Measurements from ENCODE around the gene FDXR.

FDXR gene

GRCh38 chr17:74892974-74893911, 20.4 kb upstream of the FDXR start, which contains the start of gene FADS6:
FADS6 (minus strand) TSS chr17:74893633; CDS start chr17:74893595, 38 bp downstream.
- Histone ChIP-seq H3K4me3 (IDR thresholded peaks at IDR 0.05; ENCODE audit: insufficient read depth, low read depth, low read length) (no peak within 1 kb of the TSS), H2AFZ (ENCODE audit: low read depth) (no peak within 1 kb of the TSS)

GRCh38 chr17:74892013-74892841, 19.4 kb upstream of the FDXR start:
- H3K4me3 ChIP-seq (IDR thresholded peaks at IDR 0.05; ENCODE audit: insufficient read depth, low read depth, low read length) = no peak overlapping the region
- TF ChIP-seq, protein P1, sequence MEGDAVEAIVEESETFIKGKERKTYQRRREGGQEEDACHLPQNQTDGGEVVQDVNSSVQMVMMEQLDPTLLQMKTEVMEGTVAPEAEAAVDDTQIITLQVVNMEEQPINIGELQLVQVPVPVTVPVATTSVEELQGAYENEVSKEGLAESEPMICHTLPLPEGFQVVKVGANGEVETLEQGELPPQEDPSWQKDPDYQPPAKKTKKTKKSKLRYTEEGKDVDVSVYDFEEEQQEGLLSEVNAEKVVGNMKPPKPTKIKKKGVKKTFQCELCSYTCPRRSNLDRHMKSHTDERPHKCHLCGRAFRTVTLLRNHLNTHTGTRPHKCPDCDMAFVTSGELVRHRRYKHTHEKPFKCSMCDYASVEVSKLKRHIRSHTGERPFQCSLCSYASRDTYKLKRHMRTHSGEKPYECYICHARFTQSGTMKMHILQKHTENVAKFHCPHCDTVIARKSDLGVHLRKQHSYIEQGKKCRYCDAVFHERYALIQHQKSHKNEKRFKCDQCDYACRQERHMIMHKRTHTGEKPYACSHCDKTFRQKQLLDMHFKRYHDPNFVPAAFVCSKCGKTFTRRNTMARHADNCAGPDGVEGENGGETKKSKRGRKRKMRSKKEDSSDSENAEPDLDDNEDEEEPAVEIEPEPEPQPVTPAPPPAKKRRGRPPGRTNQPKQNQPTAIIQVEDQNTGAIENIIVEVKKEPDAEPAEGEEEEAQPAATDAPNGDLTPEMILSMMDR (conservative IDR thresholded peaks at IDR 0.05; ENCODE audit: low read depth, low read length) = no peak
- H3K27ac ChIP-seq = no peak overlapping the region
- peaks cover 86% of the 10 kb centered on the region for H3K27me3 ChIP-seq (ENCODE audit: insufficient read depth, low read depth)
- H2AFZ ChIP-seq (ENCODE audit: low read depth) = no peak overlapping the region
- H3K4me1 ChIP-seq (ENCODE audit: low read depth, poor library complexity, severe bottlenecking) = no peaks in the 10 kb centered on the region
- H4K20me1 ChIP-seq (ENCODE audit: insufficient read depth) = no peaks in the 10 kb centered on the region
- H3K4me2 ChIP-seq = no peak overlapping the region
- no peaks in the 10 kb centered on the region for H3K79me2 ChIP-seq (ENCODE audit: insufficient read depth, low read depth)
- H3K9ac ChIP-seq = no peak overlapping the region
- no peaks in the 10 kb centered on the region for H3K36me3 ChIP-seq (ENCODE audit: insufficient read depth)

More at GRCh38 chr17:74892974-74893911, 20.4 kb upstream of the FDXR start, which contains the start of gene FADS6:
- Histone ChIP-seq H3K4me2 (no peak within 1 kb of the TSS), H3K4me1 (ENCODE audit: low read depth, poor library complexity, severe bottlenecking) (no peaks in the 10 kb centered on the region), H3K9ac (no peak within 1 kb of the TSS), H3K36me3 (ENCODE audit: insufficient read depth) (no peaks in the 10 kb centered on the region), H4K20me1 (ENCODE audit: insufficient read depth) (no peaks in the 10 kb centered on the region), H3K27ac (no peak within 1 kb of the TSS), H3K79me2 (ENCODE audit: insufficient read depth, low read depth) (no peaks in the 10 kb centered on the region), H3K27me3 (ENCODE audit: insufficient read depth, low read depth) (peaks cover 91% of the 10 kb centered on the region)
- TF ChIP-seq, protein P1 (conservative IDR thresholded peaks at IDR 0.05; ENCODE audit: low read depth, low read length) = no peak

GRCh38 chr17:74890554-74890953, 17.8 kb upstream of the FDXR start:
- Histone ChIP-seq H4K20me1 (ENCODE audit: insufficient read depth) (no peaks in the 10 kb centered on the region), H2AFZ (ENCODE audit: low read depth) (no peak overlapping the region), H3K27ac (no peak overlapping the region), H3K36me3 (ENCODE audit: insufficient read depth) (no peaks in the 10 kb centered on the region), H3K4me1 (ENCODE audit: low read depth, poor library complexity, severe bottlenecking) (no peaks in the 10 kb centered on the region), H3K9ac (no peak overlapping the region), H3K79me2 (ENCODE audit: insufficient read depth, low read depth) (no peaks in the 10 kb centered on the region), H3K4me2 (no peak overlapping the region), H3K4me3 (IDR thresholded peaks at IDR 0.05; ENCODE audit: insufficient read depth, low read depth, low read length) (no peak overlapping the region), H3K27me3 (ENCODE audit: insufficient read depth, low read depth) (peaks cover 85% of the 10 kb centered on the region)
- TF ChIP-seq, protein P1 (conservative IDR thresholded peaks at IDR 0.05; ENCODE audit: low read depth, low read length) = no peak

DNA sequence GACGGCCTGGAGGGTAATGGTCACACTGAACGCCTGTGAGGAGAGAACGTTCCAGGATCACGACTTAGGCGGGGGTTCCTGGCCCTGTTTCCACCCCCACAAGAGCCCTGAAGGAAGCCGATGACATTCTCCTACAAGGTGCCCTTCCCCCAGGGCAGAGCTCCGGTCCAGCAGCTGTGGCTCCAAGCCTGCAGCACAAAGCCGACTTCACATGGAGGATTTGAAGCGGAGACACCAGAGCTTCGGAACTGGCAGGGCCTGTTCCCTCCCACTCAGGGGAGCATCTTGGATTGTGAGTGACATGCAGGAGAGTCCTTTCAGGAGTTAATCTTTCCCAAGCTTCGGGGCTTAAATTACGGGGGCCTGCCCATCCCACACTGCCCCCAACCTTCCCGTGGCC, 15.7 kb upstream of the FDXR start:
- no peak overlapping the region for H3K4me3 ChIP-seq (IDR thresholded peaks at IDR 0.05; ENCODE audit: insufficient read depth, low read depth, low read length)
- no peak overlapping the region for H3K9ac ChIP-seq
- H3K27me3 ChIP-seq (ENCODE audit: insufficient read depth, low read depth) = peaks cover 85% of the 10 kb centered on the region
- no peaks in the 10 kb centered on the region for H3K36me3 ChIP-seq (ENCODE audit: insufficient read depth)
- H2AFZ ChIP-seq (ENCODE audit: low read depth) = no peak overlapping the region
- no peaks in the 10 kb centered on the region for H3K79me2 ChIP-seq (ENCODE audit: insufficient read depth, low read depth)
- no peaks in the 10 kb centered on the region for H3K4me1 ChIP-seq (ENCODE audit: low read depth, poor library complexity, severe bottlenecking)
- H4K20me1 ChIP-seq (ENCODE audit: insufficient read depth) = no peaks in the 10 kb centered on the region
- no peak overlapping the region for H3K4me2 ChIP-seq
- H3K27ac ChIP-seq = no peak overlapping the region
- TF ChIP-seq, protein P1 (conservative IDR thresholded peaks at IDR 0.05; ENCODE audit: low read depth, low read length) = no peak
